HepG2 (cell line): ENCODE measurements around the gene BCAS3. TPM values are rescaled to one million over a fixed set of nuclear protein-coding genes. Genes with fewer than 3 reads are reported as not detected.

Source experiments
- ARNT ChIP-seq: fragments of 450-650 bp; IDR thresholded peaks from 2 replicates; pipeline ENCODE4 v1.6.1; 2017
- ATM ChIP-seq: fragments of 450-650 bp; IDR thresholded peaks from 2 replicates; pipeline ENCODE4 v1.7.1; 2017; ENCODE audit warnings: mild to moderate bottlenecking, borderline replicate concordance
- CENPT ChIP-seq: sonication (generic); formaldehyde crosslinking; IDR thresholded peaks from 2 replicates; pipeline ENCODE4 v1.8.0; 2022; ENCODE audit warnings: low read depth, mild to moderate bottlenecking, moderate library complexity, missing genetic modification reagents
- DRAP1 ChIP-seq: IDR thresholded peaks from 2 replicates; pipeline ENCODE4 v1.6.1; 2016; ENCODE audit warnings: missing genetic modification reagents, missing compliant biosample characterization
- GFI1 ChIP-seq: sonication (generic); formaldehyde crosslinking; IDR thresholded peaks from 2 replicates; pipeline ENCODE4 v1.5.0; 2020; ENCODE audit warnings: missing genetic modification reagents, mild to moderate bottlenecking, borderline replicate concordance
- JUNB ChIP-seq: sonication (generic); formaldehyde crosslinking; IDR thresholded peaks from 2 replicates; pipeline ENCODE4 v1.8.0; 2022; ENCODE audit warnings: missing genetic modification reagents, mild to moderate bottlenecking, borderline replicate concordance
- KLF16 ChIP-seq, 2 experiments: sonication (generic) in 1 of 2; formaldehyde crosslinking in 1 of 2; IDR thresholded peaks; 2 replicates each; pipeline versions ENCODE4 v1.6.1 to v1.8.0; 2016 to 2023; ENCODE audit warnings: missing genetic modification reagents in 2 of 2, missing compliant biosample characterization in 1 of 2
- MBD4 ChIP-seq: IDR thresholded peaks from 2 replicates; pipeline ENCODE4 v1.6.1; 2012; ENCODE audit warnings: low read length, inconsistent platforms, borderline replicate concordance
- ONECUT2 ChIP-seq: sonication (generic); formaldehyde crosslinking; IDR thresholded peaks from 2 replicates; pipeline ENCODE4 v1.4.0; 2020; ENCODE audit warnings: missing genetic modification reagents
- POLR2AphosphoS5 ChIP-seq: IDR thresholded peaks from 2 replicates; pipeline ENCODE4 v1.6.1; 2012; ENCODE audit warnings: low read depth, low read length
- PTBP1 ChIP-seq: fragments of 200-400 bp; formaldehyde crosslinking; IDR thresholded peaks from 2 replicates; pipeline ENCODE4 v1.6.1; 2018; ENCODE audit warnings: low read length, low read depth; ENCODE audit not compliant: poor library complexity, severe bottlenecking
- SNAI1 ChIP-seq: sonication (generic); formaldehyde crosslinking; IDR thresholded peaks from 2 replicates; pipeline ENCODE4 v1.5.0; 2020; ENCODE audit warnings: mild to moderate bottlenecking, missing genetic modification reagents, borderline replicate concordance
- SNAPC2 ChIP-seq: sonication (generic); formaldehyde crosslinking; IDR thresholded peaks from 2 replicates; pipeline ENCODE4 v1.8.1; 2022; ENCODE audit warnings: mild to moderate bottlenecking, missing genetic modification reagents
- SOX5 ChIP-seq: IDR thresholded peaks from 2 replicates; pipeline ENCODE4 v1.6.1; 2016; ENCODE audit warnings: borderline replicate concordance
- TERF1 ChIP-seq: sonication (generic); formaldehyde crosslinking; IDR thresholded peaks from 2 replicates; pipeline ENCODE4 v1.8.0; 2022; ENCODE audit warnings: mild to moderate bottlenecking, missing genetic modification reagents, moderate library complexity
- ZBTB21 ChIP-seq: sonication (generic); formaldehyde crosslinking; IDR thresholded peaks from 2 replicates; pipeline ENCODE4 v1.4.0; 2020; ENCODE audit warnings: missing genetic modification reagents
- ZFP1 ChIP-seq: IDR thresholded peaks from 2 replicates; pipeline ENCODE4 v1.6.1; 2016
- ZNF207 ChIP-seq: fragments of 450-650 bp; IDR thresholded peaks from 2 replicates; pipeline ENCODE4 v1.6.1; 2016; ENCODE audit warnings: antibody characterized with exemption, borderline replicate concordance
- ZNF263 ChIP-seq: sonication (generic); formaldehyde crosslinking; IDR thresholded peaks from 2 replicates; pipeline ENCODE4 v1.4.0; 2020; ENCODE audit warnings: missing genetic modification reagents
- ZNF296 ChIP-seq: sonication (generic); formaldehyde crosslinking; conservative IDR thresholded peaks from 2 replicates; pipeline ENCODE4 v1.5.0; 2020; ENCODE audit warnings: mild to moderate bottlenecking, missing genetic modification reagents
- ZNF569 ChIP-seq: sonication (generic); formaldehyde crosslinking; IDR thresholded peaks from 2 replicates; pipeline ENCODE4 v1.5.0; 2020; ENCODE audit warnings: mild to moderate bottlenecking, missing genetic modification reagents, moderate library complexity, borderline replicate concordance
- ZNF615 ChIP-seq: sonication (generic); formaldehyde crosslinking; IDR thresholded peaks from 2 replicates; pipeline ENCODE4 v1.5.0; 2020; ENCODE audit warnings: mild to moderate bottlenecking, missing genetic modification reagents, borderline replicate concordance
- ZNF704 ChIP-seq: sonication (generic); formaldehyde crosslinking; IDR thresholded peaks from 2 replicates; pipeline ENCODE4 v1.8.1; 2023; ENCODE audit warnings: mild to moderate bottlenecking, inconsistent platforms, moderate library complexity, missing genetic modification reagents, borderline replicate concordance
- ZNF800 ChIP-seq: sonication (generic); formaldehyde crosslinking; IDR thresholded peaks from 2 replicates; pipeline ENCODE4 v1.4.0; 2020; ENCODE audit warnings: missing genetic modification reagents
- polyA plus RNA-seq, 8 experiments: library from polyadenylated mRNA; depleted of rRNA in 3 of 8; stranded (reverse) in 7 of 8; unstranded in 1 of 8; fragments of >200 nt; fragmentation: Illumina TruSeq in 4 of 8; extraction: Trizol in 4 of 8; gene quantifications; 2 replicates each; pipeline versions ENCODE4 v1.2.1 to v1.2.3, GENCODE V29; 2011 to 2016; ENCODE audit warnings: low read depth in 4 of 8, missing spikeins in 1 of 8, mixed read lengths in 1 of 8; ENCODE audit not compliant: insufficient read depth in 1 of 8
- total RNA-seq, 5 experiments: library from RNA; depleted of rRNA; stranded (reverse); fragments of >200 nt; fragmentation: Illumina TruSeq; extraction: Trizol; gene quantifications; 2 replicates each; pipeline ENCODE4 v1.2.3, GENCODE V29; 2016; ENCODE audit warnings: low read depth in 1 of 5
- TF ChIP-seq, protein P1 (sequence below): sonication (generic); formaldehyde crosslinking; IDR thresholded peaks from 2 replicates; pipeline ENCODE4 v1.5.0; 2020; ENCODE audit warnings: mild to moderate bottlenecking, missing genetic modification reagents

The BCAS3 gene
- total and polyA plus RNA-seq, 2 of the 13 experiments (the other 11 are each of a cell fraction or from before 2014, with no cell fraction given) = 10.7 to 11.2 TPM

DNA sequence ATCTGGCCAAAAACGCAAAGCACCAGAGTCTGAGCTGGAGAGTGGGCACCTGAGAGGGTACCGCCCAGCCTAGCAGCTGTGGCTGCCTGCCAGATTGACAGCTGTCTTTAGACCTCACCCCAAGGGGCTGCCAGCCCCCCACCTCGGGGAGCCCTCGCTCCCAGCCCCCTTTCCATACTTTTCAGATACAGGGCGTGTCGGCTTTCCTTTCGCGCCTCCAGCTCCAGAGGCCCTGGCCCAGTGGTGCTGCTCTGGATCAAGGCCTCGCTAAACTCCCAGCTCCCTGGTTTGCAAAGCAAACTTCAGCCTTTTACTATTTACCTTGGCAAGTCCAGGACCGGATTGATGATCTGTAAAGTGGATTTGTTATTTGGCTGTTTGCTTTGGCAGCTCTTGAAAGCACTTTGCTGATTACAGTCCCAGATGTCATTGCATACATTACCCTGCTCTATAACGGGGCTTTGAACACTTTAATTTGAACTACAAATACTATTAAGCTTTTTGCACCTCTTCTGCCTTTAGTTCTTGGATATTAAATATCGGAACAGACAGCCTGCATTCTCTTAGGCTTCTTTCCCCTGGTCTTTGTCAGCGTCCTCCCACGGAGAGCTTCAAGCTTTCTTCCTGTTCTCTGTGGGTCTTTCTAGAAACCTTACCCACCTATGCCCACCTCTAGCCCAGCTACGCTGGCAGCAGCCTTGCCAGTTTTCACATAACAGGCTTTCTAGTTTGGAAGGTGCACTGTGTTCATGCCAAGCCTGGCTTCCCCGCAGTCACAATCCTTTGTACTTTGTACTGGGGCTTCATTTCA lies 658.4 kb downstream of the BCAS3 start (continued):
- TF ChIP-seq ZNF207 (no peak), MBD4 (peak; percentile 99), SNAI1 (CRISPR knock-in tag) (no peak), DRAP1 (CRISPR knock-in tag) (peak; percentile 73), ZNF296 (CRISPR knock-in tag) (no peak), ATM (no peak), CENPT (no peak), ZNF263 (CRISPR knock-in tag) (no peak), ZNF615 (CRISPR knock-in tag) (0 out of 2 replicates have a peak, but pooled peaks have one; percentile 78), ZNF800 (CRISPR knock-in tag) (peak; percentile 57; the same call in 1 of the 2 replicates), JUNB (CRISPR knock-in tag) (no peak), ARNT (no peak), ZNF704 (CRISPR knock-in tag) (no peak; the same call in 1 of the 2 replicates), SOX5 (peak; percentile 91), TERF1 (no peak), ZFP1 (CRISPR knock-in tag) (peak; percentile 80; the same call in 1 of the 2 replicates), ONECUT2 (peak; percentile 79; the same call in 1 of the 2 replicates), SNAPC2 (peak; percentile 91; the same call in 1 of the 2 replicates), KLF16 (CRISPR knock-in tag; IDR thresholded peaks at IDR 0.05) (peak in 1 of 2 experiments; percentile 92; a peak in 2 of 4 replicates), ZBTB21 (CRISPR knock-in tag) (no peak), PTBP1 (no peak), POLR2AphosphoS5 (no peak), GFI1 (CRISPR knock-in tag) (peak; percentile 99), ZNF569 (CRISPR knock-in tag) (no peak; the same call in 1 of the 2 replicates)
- TF ChIP-seq, protein P1, sequence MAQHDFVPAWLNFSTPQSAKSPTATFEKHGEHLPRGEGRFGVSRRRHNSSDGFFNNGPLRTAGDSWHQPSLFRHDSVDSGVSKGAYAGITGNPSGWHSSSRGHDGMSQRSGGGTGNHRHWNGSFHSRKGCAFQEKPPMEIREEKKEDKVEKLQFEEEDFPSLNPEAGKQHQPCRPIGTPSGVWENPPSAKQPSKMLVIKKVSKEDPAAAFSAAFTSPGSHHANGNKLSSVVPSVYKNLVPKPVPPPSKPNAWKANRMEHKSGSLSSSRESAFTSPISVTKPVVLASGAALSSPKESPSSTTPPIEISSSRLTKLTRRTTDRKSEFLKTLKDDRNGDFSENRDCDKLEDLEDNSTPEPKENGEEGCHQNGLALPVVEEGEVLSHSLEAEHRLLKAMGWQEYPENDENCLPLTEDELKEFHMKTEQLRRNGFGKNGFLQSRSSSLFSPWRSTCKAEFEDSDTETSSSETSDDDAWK = no peak
